HEK293 (cell line): ENCODE data around the gene PPP1R3G.

ENCODE experiments used
- CTCF ChIA-PET: fragments of 350-600 bp; formaldehyde crosslinking; extraction: SDS; loops from one replicate; lab custom pipeline; 2021; ENCODE audit warnings: antibody characterized with exemption; lab: Yijun Ruan, JAX
- POLR2A ChIA-PET: fragments of 300-600 bp; formaldehyde crosslinking; extraction: SDS; loops from one replicate; lab custom pipeline; 2020; ENCODE audit warnings: antibody characterized with exemption, inconsistent platforms; lab: Yijun Ruan, JAX
- H3K27ac ChIP-seq: fragments of 200-500 bp; sonication (Bioruptor generic); 2 replicates; pipeline ENCODE4 v1.5.1; 2014; ENCODE audit warnings: low read depth, low read length, control low read depth, inconsistent platforms; ENCODE audit errors: extremely low read depth
- H3K36me3 ChIP-seq, 2 experiments: fragments of 200-500 bp in 1 of 2; sonication (Bioruptor generic) in 1 of 2; 1 replicate in 1 of 2; 2 replicates in 1 of 2; pipeline ENCODE4 v1.5.1; 2014 to 2017; ENCODE audit warnings: inconsistent platforms in 2 of 2, low read length in 2 of 2; ENCODE audit not compliant: control insufficient read depth in 2 of 2, insufficient read depth in 1 of 2
- H3K4me1 ChIP-seq: fragments of 200-500 bp; sonication (Bioruptor generic); 2 replicates; pipeline ENCODE4 v1.5.1; 2014; ENCODE audit warnings: mild to moderate bottlenecking, low read length, inconsistent platforms; ENCODE audit not compliant: control insufficient read depth, insufficient read depth
- H3K4me3 ChIP-seq: 2 replicates; pipeline ENCODE4 v1.5.1; 2011; ENCODE audit warnings: low read depth, mild to moderate bottlenecking, control low read depth, low read length, moderate library complexity
- H3K9me3 ChIP-seq: fragments of 200-500 bp; sonication (Bioruptor generic); 2 replicates; pipeline ENCODE4 v1.5.1; 2014; ENCODE audit warnings: low read depth, low read length, inconsistent platforms; ENCODE audit not compliant: control insufficient read depth, insufficient read depth
- FEZF1 ChIP-seq: fragments of 450-650 bp; formaldehyde crosslinking; IDR thresholded peaks from 2 replicates; pipeline ENCODE4 v1.5.1; 2016; ENCODE audit warnings: missing biosample characterization, missing genetic modification characterization
- GLI4 ChIP-seq: fragments of 450-650 bp; formaldehyde crosslinking; IDR thresholded peaks from 2 replicates; pipeline ENCODE4 v1.5.1; 2016; ENCODE audit warnings: missing biosample characterization, missing genetic modification characterization
- HOXA7 ChIP-seq: sonication (generic); formaldehyde crosslinking; IDR thresholded peaks from 2 replicates; pipeline ENCODE4 v1.8.1; 2022; ENCODE audit warnings: missing genetic modification reagents, borderline replicate concordance
- REPIN1 ChIP-seq: fragments of 450-650 bp; formaldehyde crosslinking; IDR thresholded peaks from 2 replicates; pipeline ENCODE4 v1.5.1; 2017; ENCODE audit warnings: missing biosample characterization, missing genetic modification characterization, low read depth
- SCRT2 ChIP-seq: fragments of 450-650 bp; formaldehyde crosslinking; IDR thresholded peaks from 2 replicates; pipeline ENCODE4 v1.5.1; 2016; ENCODE audit warnings: missing biosample characterization, missing genetic modification characterization
- ZBTB49 ChIP-seq: fragments of 450-650 bp; formaldehyde crosslinking; IDR thresholded peaks from 2 replicates; pipeline ENCODE4 v1.5.1; 2016; ENCODE audit warnings: missing biosample characterization, missing genetic modification characterization, low read depth
- ZNF148 ChIP-seq: fragments of 450-650 bp; formaldehyde crosslinking; IDR thresholded peaks from 2 replicates; pipeline ENCODE4 v1.5.0; 2017; ENCODE audit warnings: missing biosample characterization, missing genetic modification characterization, borderline replicate concordance
- ZNF2 ChIP-seq: fragments of 450-650 bp; formaldehyde crosslinking; IDR thresholded peaks from 2 replicates; pipeline ENCODE4 v1.5.1; 2016; ENCODE audit warnings: missing biosample characterization, missing genetic modification characterization
- ZNF223 ChIP-seq: fragments of 450-650 bp; formaldehyde crosslinking; IDR thresholded peaks from 2 replicates; pipeline ENCODE4 v1.5.1; 2016; ENCODE audit warnings: missing biosample characterization, missing genetic modification characterization
- ZNF248 ChIP-seq: fragments of 450-650 bp; formaldehyde crosslinking; IDR thresholded peaks from 2 replicates; pipeline ENCODE4 v1.5.1; 2017; ENCODE audit warnings: missing biosample characterization, missing genetic modification characterization
- ZNF341 ChIP-seq: fragments of 450-650 bp; formaldehyde crosslinking; IDR thresholded peaks from 2 replicates; pipeline ENCODE4; 2016; ENCODE audit warnings: low read depth, missing biosample characterization, missing genetic modification characterization
- ZNF354C ChIP-seq: fragments of 450-650 bp; formaldehyde crosslinking; IDR thresholded peaks from 2 replicates; pipeline ENCODE4 v1.5.1; 2016; ENCODE audit warnings: missing biosample characterization, missing genetic modification characterization, low read depth, borderline replicate concordance
- ZNF510 ChIP-seq: fragments of 450-650 bp; formaldehyde crosslinking; IDR thresholded peaks from 2 replicates; pipeline ENCODE4 v1.5.1; 2018; ENCODE audit warnings: mild to moderate bottlenecking, missing genetic modification characterization, missing biosample characterization; ENCODE audit not compliant: insufficient replicate concordance
- ZNF518A ChIP-seq: fragments of 450-650 bp; formaldehyde crosslinking; conservative IDR thresholded peaks from 2 replicates; pipeline ENCODE4 v1.5.1; 2016; ENCODE audit warnings: low read depth, missing biosample characterization, missing genetic modification characterization
- ZNF560 ChIP-seq: fragments of 450-650 bp; formaldehyde crosslinking; IDR thresholded peaks from 2 replicates; pipeline ENCODE4 v1.5.1; 2017; ENCODE audit warnings: missing biosample characterization, missing genetic modification characterization, borderline replicate concordance
- ZNF571 ChIP-seq: fragments of 450-650 bp; formaldehyde crosslinking; IDR thresholded peaks from 2 replicates; pipeline ENCODE4 v1.5.0; 2017; ENCODE audit warnings: missing biosample characterization, missing genetic modification characterization
- ZNF585B ChIP-seq: fragments of 450-650 bp; formaldehyde crosslinking; IDR thresholded peaks from 2 replicates; pipeline ENCODE4 v1.5.1; 2016; ENCODE audit warnings: missing biosample characterization, missing genetic modification characterization
- ZNF791 ChIP-seq: fragments of 450-650 bp; formaldehyde crosslinking; IDR thresholded peaks from 2 replicates; pipeline ENCODE4 v1.5.1; 2016; ENCODE audit warnings: missing biosample characterization, missing genetic modification characterization
- ZNF792 ChIP-seq: fragments of 450-650 bp; formaldehyde crosslinking; IDR thresholded peaks from 2 replicates; pipeline ENCODE4 v1.5.1; 2016; ENCODE audit warnings: missing biosample characterization, missing genetic modification characterization
- ZNF830 ChIP-seq: fragments of 450-650 bp; IDR thresholded peaks from 2 replicates; pipeline ENCODE4 v1.5.0; 2018; ENCODE audit warnings: missing biosample characterization, missing genetic modification characterization, low read depth, mild to moderate bottlenecking, moderate library complexity
- ZNF837 ChIP-seq: fragments of 450-650 bp; formaldehyde crosslinking; IDR thresholded peaks from 2 replicates; pipeline ENCODE4 v1.5.1; 2016; ENCODE audit warnings: missing biosample characterization, missing genetic modification characterization

PPP1R3G gene

GRCh38 chr6:5130135-5130866 lies 45.2 kb downstream of the PPP1R3G start:
- Histone ChIP-seq H3K4me1 (no peaks in the 10 kb centered on the region), H3K36me3 (no peaks in the 10 kb centered on the region; a peak in 1 of 3 replicates), H3K27ac (no peak overlapping the region), H3K4me3 (no peak overlapping the region), H3K9me3 (no peaks in the 10 kb centered on the region)
- TF ChIP-seq ZNF830 (tag by site-specific recombination) (no peak), ZNF148 (tag by site-specific recombination) (no peak), ZNF354C (tag by site-specific recombination) (no peak), SCRT2 (tag by site-specific recombination) (0 out of 2 replicates have a peak, but pooled peaks have one; percentile 10)
- POLR2A ChIA-PET = no interaction called here
- CTCF ChIA-PET = interaction anchor here (0.6 to 2.8 kb wide), 6 partner anchors 9 to 172 kb away, joined by 3 to 16 read pairs (median 5); no protein-coding TSS in a partner anchor

- no peaks in the 10 kb centered on the region for H3K4me1 ChIP-seq
- no peaks in the 10 kb centered on the region; a peak in 1 of 3 replicates for H3K36me3 ChIP-seq
- TF ChIP-seq ZBTB49 (tag by site-specific recombination) (no peak), ZNF2 (tag by site-specific recombination) (no peak), ZNF223 (tag by site-specific recombination) (no peak), ZNF791 (no peak), FEZF1 (tag by site-specific recombination) (no peak), ZNF560 (tag by site-specific recombination) (no peak), ZNF837 (tag by site-specific recombination) (no peak), ZNF518A (tag by site-specific recombination) (no peak), ZNF510 (tag by site-specific recombination) (no peak), REPIN1 (tag by site-specific recombination) (no peak), ZNF571 (no peak), ZNF585B (tag by site-specific recombination) (no peak), HOXA7 (CRISPR knock-in tag) (no peak), ZNF792 (no peak), ZNF248 (no peak), GLI4 (tag by site-specific recombination) (no peak), ZNF341 (tag by site-specific recombination) (no peak)
- no peaks in the 10 kb centered on the region for H3K9me3 ChIP-seq
- H3K4me3 ChIP-seq = no peak overlapping the region
- no peak overlapping the region for H3K27ac ChIP-seq
- ChIA-PET CTCF (no interaction called here), POLR2A (no interaction called here)
Measured at GRCh38 chr6:5132731-5133130, 47.6 kb downstream of the PPP1R3G start.
